ENCODE results near the gene CACNA1A. TPM values are rescaled to one million over a fixed set of nuclear protein-coding genes. Genes with fewer than 3 reads are reported as not detected.

The CACNA1A gene
- total RNA-seq, 2 donors from 2014 or later, result 0.27 to 2.3 TPM

GRCh38 chr19:13238891-13239534 is 267.3 kb downstream of the CACNA1A start:
- Histone ChIP-seq H3K27me3 (replicated peaks; ENCODE audit: insufficient read depth) (no peaks in the 10 kb centered on the region), H3K4me1 (ENCODE audit: control insufficient read depth in 1 of 2, low read depth in 2 of 2) (no peaks in the 10 kb centered on the region), H3K36me3 (no peaks in the 10 kb centered on the region), H3K4me3 (no peak overlapping the region), H3K27ac (no peak overlapping the region), H3K9me3 (peaks cover 5% of the 10 kb centered on the region)
- DNase-seq (ENCODE audit: low spot score), result no peak
- ATAC-seq (ENCODE audit: insufficient number of reproducible peaks, low FRiP score, low read depth), result no peak
- TF ChIP-seq, protein P1, sequence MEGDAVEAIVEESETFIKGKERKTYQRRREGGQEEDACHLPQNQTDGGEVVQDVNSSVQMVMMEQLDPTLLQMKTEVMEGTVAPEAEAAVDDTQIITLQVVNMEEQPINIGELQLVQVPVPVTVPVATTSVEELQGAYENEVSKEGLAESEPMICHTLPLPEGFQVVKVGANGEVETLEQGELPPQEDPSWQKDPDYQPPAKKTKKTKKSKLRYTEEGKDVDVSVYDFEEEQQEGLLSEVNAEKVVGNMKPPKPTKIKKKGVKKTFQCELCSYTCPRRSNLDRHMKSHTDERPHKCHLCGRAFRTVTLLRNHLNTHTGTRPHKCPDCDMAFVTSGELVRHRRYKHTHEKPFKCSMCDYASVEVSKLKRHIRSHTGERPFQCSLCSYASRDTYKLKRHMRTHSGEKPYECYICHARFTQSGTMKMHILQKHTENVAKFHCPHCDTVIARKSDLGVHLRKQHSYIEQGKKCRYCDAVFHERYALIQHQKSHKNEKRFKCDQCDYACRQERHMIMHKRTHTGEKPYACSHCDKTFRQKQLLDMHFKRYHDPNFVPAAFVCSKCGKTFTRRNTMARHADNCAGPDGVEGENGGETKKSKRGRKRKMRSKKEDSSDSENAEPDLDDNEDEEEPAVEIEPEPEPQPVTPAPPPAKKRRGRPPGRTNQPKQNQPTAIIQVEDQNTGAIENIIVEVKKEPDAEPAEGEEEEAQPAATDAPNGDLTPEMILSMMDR (IDR thresholded peaks at IDR 0.05), result no peak

- TF ChIP-seq, protein P1 (IDR thresholded peaks at IDR 0.05), result peak; percentile 27
- H3K36me3 ChIP-seq, result no peaks in the 10 kb centered on the region
- ATAC-seq (ENCODE audit: insufficient number of reproducible peaks, low FRiP score, low read depth) (no peak), DNase-seq (ENCODE audit: low spot score) (no peak)
- H3K9me3 ChIP-seq, result peaks cover 5% of the 10 kb centered on the region
- no peaks in the 10 kb centered on the region for H3K27me3 ChIP-seq (replicated peaks; ENCODE audit: insufficient read depth)
- H3K27ac ChIP-seq, result no peak overlapping the region
- no peak overlapping the region for H3K4me3 ChIP-seq
- peaks cover 0 to 4% of the 10 kb centered on the region in 2 donors for H3K4me1 ChIP-seq (ENCODE audit: control insufficient read depth in 1 of 2, low read depth in 2 of 2)
Observed at GRCh38 chr19:13234518-13234917, 271.8 kb downstream of the CACNA1A start.

DNA sequence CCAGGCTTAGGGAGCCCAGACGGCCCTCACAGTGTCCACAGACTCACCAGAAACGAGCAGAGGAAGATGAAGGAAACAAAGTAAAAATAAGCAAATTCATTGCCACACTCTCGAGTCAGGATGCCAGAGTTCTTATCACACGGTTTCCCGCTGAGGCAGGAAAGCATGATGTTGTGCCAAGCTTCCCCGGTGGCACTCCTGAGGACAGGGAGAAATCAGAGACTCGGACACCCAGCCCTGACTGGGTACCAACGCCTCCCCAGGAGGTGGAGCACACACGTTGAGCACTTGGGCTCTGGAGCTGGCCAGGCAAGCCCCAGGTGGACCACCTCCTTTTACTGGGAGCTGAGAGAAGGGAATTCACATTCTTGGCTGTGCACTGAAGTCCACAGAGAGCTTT is 274.6 kb downstream of the CACNA1A start:
- H3K27me3 ChIP-seq (replicated peaks; ENCODE audit: insufficient read depth), result no peaks in the 10 kb centered on the region
- H3K27ac ChIP-seq, result no peak overlapping the region
- no peak overlapping the region for H3K4me3 ChIP-seq
- H3K9me3 ChIP-seq, result peaks cover 5% of the 10 kb centered on the region
- ATAC-seq (ENCODE audit: insufficient number of reproducible peaks, low FRiP score, low read depth) (no peak), DNase-seq (ENCODE audit: low spot score) (no peak)
- peaks cover 0 to 4% of the 10 kb centered on the region in 2 donors for H3K4me1 ChIP-seq (ENCODE audit: control insufficient read depth in 1 of 2, low read depth in 2 of 2)
- TF ChIP-seq, protein P1 (IDR thresholded peaks at IDR 0.05), result no peak
- H3K36me3 ChIP-seq, result no peaks in the 10 kb centered on the region

DNA sequence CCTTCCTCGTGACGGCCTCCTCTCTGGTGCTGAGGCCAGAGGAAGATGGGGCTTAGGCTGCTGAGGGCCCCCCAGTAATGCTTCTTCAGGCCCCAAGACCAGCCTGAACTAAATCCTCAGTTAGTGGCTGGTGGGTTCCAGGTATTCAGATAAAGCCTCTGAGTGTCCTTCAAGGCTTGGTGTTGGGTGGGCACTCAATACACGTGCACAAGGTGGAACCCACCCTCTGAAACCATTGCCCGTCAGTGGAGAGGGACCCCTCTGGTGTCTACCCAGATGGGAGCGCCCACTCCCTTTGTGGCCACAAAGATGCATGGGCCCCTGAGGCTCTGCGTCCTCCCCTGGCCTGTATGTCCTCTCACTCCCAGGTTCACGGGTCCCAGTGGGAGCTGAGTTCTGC is 277.0 kb downstream of the CACNA1A start:
- DNase-seq (ENCODE audit: low spot score), result no peak
- H3K27me3 ChIP-seq (replicated peaks; ENCODE audit: insufficient read depth), result no peaks in the 10 kb centered on the region
- peaks cover 0 to 4% of the 10 kb centered on the region in 2 donors for H3K4me1 ChIP-seq (ENCODE audit: control insufficient read depth in 1 of 2, low read depth in 2 of 2)
- TF ChIP-seq, protein P1 (IDR thresholded peaks at IDR 0.05), result no peak
- ATAC-seq (ENCODE audit: insufficient number of reproducible peaks, low FRiP score, low read depth), result no peak
- no peak overlapping the region for H3K27ac ChIP-seq
- no peak overlapping the region for H3K4me3 ChIP-seq
- no peaks in the 10 kb centered on the region for H3K9me3 ChIP-seq
- H3K36me3 ChIP-seq, result no peaks in the 10 kb centered on the region

GRCh38 chr19:13228561-13228960 is 277.7 kb downstream of the CACNA1A start:
- no peak for DNase-seq (ENCODE audit: low spot score)
- Histone ChIP-seq H3K4me3 (no peak overlapping the region), H3K36me3 (no peaks in the 10 kb centered on the region), H3K9me3 (no peaks in the 10 kb centered on the region), H3K4me1 (ENCODE audit: control insufficient read depth in 1 of 2, low read depth in 2 of 2) (peaks cover 0 to 4% of the 10 kb centered on the region in 2 donors), H3K27ac (no peak overlapping the region), H3K27me3 (replicated peaks; ENCODE audit: insufficient read depth) (no peaks in the 10 kb centered on the region)
- no peak for ATAC-seq (ENCODE audit: insufficient number of reproducible peaks, low FRiP score, low read depth)
- TF ChIP-seq, protein P1 (IDR thresholded peaks at IDR 0.05), result no peak

Measured in thoracic aorta (tissue), 2 donors.